Transverse colon (tissue), 4 donors: ENCODE measurements around the gene SUN1. TPM values are rescaled to one million over a fixed set of nuclear protein-coding genes. Genes with fewer than 3 reads are reported as not detected.

Experiments used
- DNase-seq: peaks from one replicate; pipeline ENCODE4 v3.0.0-alpha.2; 2019
- H3K27ac ChIP-seq, 4 donors: fragments of 200-600 bp; sonication (generic); 2 replicates each; pipeline ENCODE4 v1.5.1; 2016 to 2018; ENCODE audit warnings: inconsistent platforms in 4 of 4
- H3K27me3 ChIP-seq: fragments of 200-600 bp; sonication (generic); 2 replicates; pipeline ENCODE4 v1.5.1; 2017; ENCODE audit warnings: inconsistent platforms
- H3K36me3 ChIP-seq, 4 donors: fragments of 200-600 bp; sonication (generic); 2 replicates each; pipeline ENCODE4 v1.5.1; 2017 to 2019; ENCODE audit warnings: inconsistent platforms in 4 of 4
- H3K4me1 ChIP-seq, 4 donors: fragments of 200-600 bp; sonication (generic); 2 replicates each; pipeline ENCODE4 v1.5.1; 2017 to 2020; ENCODE audit warnings: inconsistent platforms in 4 of 4
- H3K4me3 ChIP-seq, 4 donors: fragments of 200-600 bp; sonication (generic); 1 replicate in 1 of 4; 2 replicates in 3 of 4; pipeline versions ENCODE4 v1.5.1 to v1.6.1; 2017 to 2019; ENCODE audit warnings: inconsistent platforms in 4 of 4
- H3K9me3 ChIP-seq, 2 donors: fragments of 200-600 bp; sonication (generic); 2 replicates each; pipeline ENCODE4 v1.5.1; 2017 to 2019; ENCODE audit warnings: inconsistent platforms in 2 of 2
- EP300 ChIP-seq: sonication (generic); formaldehyde crosslinking; IDR thresholded peaks from one replicate; pipeline ENCODE4 v1.6.1; 2017; ENCODE audit warnings: antibody characterized with exemption, low read depth
- POLR2A ChIP-seq: fragments of 450-650 bp; IDR thresholded peaks from one replicate; pipeline ENCODE4 v1.6.1; 2016; ENCODE audit warnings: antibody characterized with exemption, mild to moderate bottlenecking, moderate library complexity
- POLR2AphosphoS5 ChIP-seq, 3 donors: sonication (generic); formaldehyde crosslinking; IDR thresholded peaks; one replicate each; pipeline ENCODE4 v1.6.1; 2016; ENCODE audit warnings: antibody characterized with exemption in 3 of 3
- WGBS, 2 donors: methylation state at CpG; one replicate each; pipeline ENCODE4 v1.1.5; 2018; ENCODE audit warnings: low coverage in 1 of 2; 5-methylcytosine and 5-hydroxymethylcytosine counted together
- in situ Hi-C, 4 donors: fragments of 200-750 bp; cut with MboI; loops; one replicate each; pipeline versions ENCODE4 v1.15.0 to v1.15.1; 2017; ENCODE audit warnings: low sequenced_read_pairs in 3 of 4, low pct_ligation_motif_present in 1 of 4, low pct_unique_long_range_greater_than_20kb in 1 of 4
- intact Hi-C: fragments of 100-400 bp; cut with DNase I; formaldehyde crosslinking; loops from one replicate; pipeline ENCODE4 v1.15.1; 2023; ENCODE audit warnings: low total_unique reads
- total RNA-seq, 4 donors: library from RNA; depleted of rRNA; stranded (reverse); fragments of >200 nt; gene quantifications; one replicate each; pipeline ENCODE4 v1.1.0, GENCODE V29; 2016
- TF ChIP-seq, protein P1 (sequence below), 5 experiments: fragments of 200-600 bp in 3 of 5; fragments of 450-650 bp in 2 of 5; sonication (generic) in 3 of 5; IDR thresholded peaks; 1 replicate in 2 of 5; 2 replicates in 3 of 5; pipeline ENCODE4 v1.5.1; 2016 to 2017; ENCODE audit warnings: antibody characterized with exemption in 5 of 5, inconsistent platforms in 3 of 5, mild to moderate bottlenecking in 2 of 5, moderate library complexity in 1 of 5

SUN1 gene
- total RNA-seq, 4 donors from 2014 or later = 92.7 to 569 (median 162) TPM

DNA sequence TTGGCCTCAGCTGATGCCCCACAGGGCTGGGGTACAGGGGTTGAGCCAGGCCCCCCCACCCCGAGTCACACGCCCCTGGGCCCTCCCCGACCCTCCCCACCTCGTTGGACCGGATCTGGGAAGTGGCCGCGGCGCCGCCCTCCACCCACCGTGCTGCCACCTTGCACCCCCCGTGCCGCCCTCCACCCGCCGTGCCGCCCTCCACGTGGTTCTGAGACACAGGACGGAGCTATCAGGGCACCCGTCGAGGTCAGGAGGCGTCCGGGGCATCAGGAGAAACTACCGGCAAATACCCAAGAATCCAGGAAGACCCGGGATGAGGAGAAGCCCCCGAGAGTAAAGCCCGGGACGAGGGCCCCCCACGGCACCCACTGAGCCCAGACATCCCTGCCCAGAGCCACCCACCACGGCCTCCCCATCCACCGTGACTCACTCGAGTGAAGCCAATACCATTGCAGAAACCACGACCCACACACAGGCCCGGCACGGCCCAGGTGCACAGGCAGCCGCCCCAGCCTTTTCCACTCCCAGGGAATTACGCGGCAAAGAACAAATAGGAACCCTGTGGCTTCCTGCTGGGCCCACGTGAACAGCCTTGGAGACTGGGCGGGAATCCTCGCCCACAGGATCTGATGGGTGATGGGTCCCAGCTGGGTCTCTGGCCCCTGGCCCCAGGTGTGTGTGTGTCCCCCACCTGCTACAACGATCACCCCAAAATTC is 88.2 kb downstream of the SUN1 start:
- intact Hi-C loops = no loop called here

DNA sequence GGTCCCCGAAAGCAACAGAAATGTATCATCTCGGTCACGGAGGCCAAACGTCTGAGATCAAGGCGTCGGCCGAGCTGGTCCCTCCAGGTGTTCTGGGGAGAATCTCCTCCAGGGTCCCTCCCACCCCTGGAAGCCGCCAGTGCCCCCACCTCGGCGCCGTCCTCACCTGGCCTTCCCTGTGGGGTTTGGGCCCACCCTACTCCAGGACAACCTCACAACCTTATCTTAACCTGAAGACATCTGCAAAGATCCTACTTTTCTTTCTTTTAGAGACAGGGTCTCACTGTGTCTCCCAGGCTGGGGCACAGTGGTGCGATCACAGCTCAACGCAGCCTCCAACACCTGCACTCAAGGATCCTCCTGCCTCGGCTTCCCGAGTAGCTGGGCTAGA is 88.8 kb downstream of the SUN1 start:
- no peaks in the 10 kb centered on the region for H3K27me3 ChIP-seq
- peak overlapping the region; percentile 86 to 96 (median 90) for H3K27ac ChIP-seq
- WGBS, 2 donors = 62% methylated on average over 15 of the region's 15 CpGs; no CpG with 5 or more reads in 1 of the 2 donors
- H3K4me1 ChIP-seq = peaks cover 39 to 67% (median 65%) of the 10 kb centered on the region in 4 donors
- no peaks in the 10 kb centered on the region for H3K9me3 ChIP-seq
- no peak for DNase-seq
- TF ChIP-seq POLR2A (no peak), EP300 (no peak), POLR2AphosphoS5 (IDR thresholded peaks at IDR 0.05) (no peak)
- TF ChIP-seq, protein P1, sequence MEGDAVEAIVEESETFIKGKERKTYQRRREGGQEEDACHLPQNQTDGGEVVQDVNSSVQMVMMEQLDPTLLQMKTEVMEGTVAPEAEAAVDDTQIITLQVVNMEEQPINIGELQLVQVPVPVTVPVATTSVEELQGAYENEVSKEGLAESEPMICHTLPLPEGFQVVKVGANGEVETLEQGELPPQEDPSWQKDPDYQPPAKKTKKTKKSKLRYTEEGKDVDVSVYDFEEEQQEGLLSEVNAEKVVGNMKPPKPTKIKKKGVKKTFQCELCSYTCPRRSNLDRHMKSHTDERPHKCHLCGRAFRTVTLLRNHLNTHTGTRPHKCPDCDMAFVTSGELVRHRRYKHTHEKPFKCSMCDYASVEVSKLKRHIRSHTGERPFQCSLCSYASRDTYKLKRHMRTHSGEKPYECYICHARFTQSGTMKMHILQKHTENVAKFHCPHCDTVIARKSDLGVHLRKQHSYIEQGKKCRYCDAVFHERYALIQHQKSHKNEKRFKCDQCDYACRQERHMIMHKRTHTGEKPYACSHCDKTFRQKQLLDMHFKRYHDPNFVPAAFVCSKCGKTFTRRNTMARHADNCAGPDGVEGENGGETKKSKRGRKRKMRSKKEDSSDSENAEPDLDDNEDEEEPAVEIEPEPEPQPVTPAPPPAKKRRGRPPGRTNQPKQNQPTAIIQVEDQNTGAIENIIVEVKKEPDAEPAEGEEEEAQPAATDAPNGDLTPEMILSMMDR (IDR thresholded peaks at IDR 0.05) = no peak
- no peak overlapping the region for H3K4me3 ChIP-seq
- no peaks in the 10 kb centered on the region for H3K36me3 ChIP-seq
- intact Hi-C loops (no loop called here), in situ Hi-C loops (no loop called here)

More for the DNA sequence above, 88.2 kb downstream of the SUN1 start:
- Histone ChIP-seq H3K4me3 (peak overlapping the region in 2 of 4 donors; percentile 22), H3K9me3 (no peaks in the 10 kb centered on the region), H3K4me1 (peaks cover 35 to 67% (median 65%) of the 10 kb centered on the region in 4 donors), H3K27me3 (no peaks in the 10 kb centered on the region), H3K36me3 (no peaks in the 10 kb centered on the region), H3K27ac (peak overlapping the region; percentile 86 to 96 (median 90))
- 52% methylated on average over 34 of the region's 40 CpGs; no CpG with 5 or more reads in 1 of the 2 donors for WGBS, 2 donors
- in situ Hi-C loops = no loop called here
- TF ChIP-seq POLR2A = no peak
- TF ChIP-seq POLR2AphosphoS5 (IDR thresholded peaks at IDR 0.05) = peak; percentile 31 to 65 (median 39)
- peak; percentile 72 for DNase-seq

- Histone ChIP-seq H3K27ac (peak overlapping the region; percentile 86 to 96 (median 90)), H3K36me3 (no peaks in the 10 kb centered on the region), H3K4me1 (peaks cover 38 to 66% (median 64%) of the 10 kb centered on the region in 4 donors), H3K9me3 (no peaks in the 10 kb centered on the region), H3K27me3 (no peaks in the 10 kb centered on the region), H3K4me3 (peak overlapping the region in 1 of 4 donors; percentile 5)
- no peak for TF ChIP-seq POLR2A
- TF ChIP-seq, protein P1 (IDR thresholded peaks at IDR 0.05) = no peak
- TF ChIP-seq EP300 = no peak
- no peak for TF ChIP-seq POLR2AphosphoS5 (IDR thresholded peaks at IDR 0.05)
- in situ Hi-C loops (no loop called here), intact Hi-C loops (no loop called here)
- 63% methylated on average over 27 of the region's 36 CpGs; no CpG with 5 or more reads in 1 of the 2 donors for WGBS, 2 donors
- peak; percentile 57 for DNase-seq
Measured at GRCh38 chr7:921581-922333, 89.5 kb downstream of the SUN1 start.

- Histone ChIP-seq H3K4me1 (peaks cover 44 to 72% (median 69%) of the 10 kb centered on the region in 4 donors), H3K36me3 (no peaks in the 10 kb centered on the region), H3K27ac (peak overlapping the region; percentile 86 to 96 (median 90)), H3K9me3 (no peaks in the 10 kb centered on the region), H3K27me3 (no peaks in the 10 kb centered on the region), H3K4me3 (peak overlapping the region in 2 of 4 donors; percentile 25 to 35)
- intact Hi-C loops (no loop called here), in situ Hi-C loops (no loop called here)
- 40% methylated on average over 17 of the region's 29 CpGs; no CpG with 5 or more reads in 1 of the 2 donors for WGBS, 2 donors
- no peak for TF ChIP-seq POLR2AphosphoS5 (IDR thresholded peaks at IDR 0.05)
- TF ChIP-seq, protein P1 (IDR thresholded peaks at IDR 0.05) = no peak
- no peak for TF ChIP-seq POLR2A
- no peak for TF ChIP-seq EP300
- DNase-seq = peak; percentile 27
Measured at GRCh38 chr7:922334-923107, 90.2 kb downstream of the SUN1 start.
